Neural cell (in vitro differentiated cells): ENCODE data around the gene INTS13. TPM values are rescaled to one million over a fixed set of nuclear protein-coding genes. Genes with fewer than 3 reads are reported as not detected.

Experiments
- H2AFZ ChIP-seq: fragments of 200-600, 300-800 bp; sonication (generic), shearing (Covaris generic); 2 replicates; pipeline ENCODE4 v1.6.0; 2014; ENCODE audit warnings: low read depth, mild to moderate bottlenecking, antibody characterized with exemption, low read length, moderate library complexity
- H3F3A ChIP-seq: fragments of 200-600 bp; shearing (Covaris generic); 2 replicates; pipeline ENCODE4 v1.6.1; 2016; ENCODE audit warnings: mild to moderate bottlenecking, moderate library complexity, mixed read lengths, antibody characterized with exemption, low read length; ENCODE audit not compliant: insufficient read depth, poor library complexity, severe bottlenecking
- H3K27ac ChIP-seq: fragments of 200-600, 300-800 bp; sonication (generic), shearing (Covaris generic); 2 replicates; pipeline ENCODE4 v1.5.1; 2014; ENCODE audit warnings: mild to moderate bottlenecking, low read length, moderate library complexity
- H3K27me3 ChIP-seq: fragments of 300-800, 200-600 bp; sonication (generic), shearing (Covaris generic); 2 replicates; pipeline ENCODE4 v1.6.0; 2014; ENCODE audit warnings: mild to moderate bottlenecking, low read depth, low read length, moderate library complexity; ENCODE audit not compliant: insufficient read depth
- H3K36me3 ChIP-seq: fragments of 300-800, 200-600 bp; sonication (generic), shearing (Covaris generic); 2 replicates; pipeline ENCODE4 v1.5.1; 2014; ENCODE audit warnings: mild to moderate bottlenecking, antibody characterized with exemption, low read length, moderate library complexity; ENCODE audit not compliant: insufficient read depth
- H3K4me2 ChIP-seq: fragments of 300-800, 200-600 bp; sonication (generic), shearing (Covaris generic); 2 replicates; pipeline ENCODE4 v1.6.0; 2014; ENCODE audit warnings: mild to moderate bottlenecking, low read length
- H3K4me3 ChIP-seq: fragments of 300-800, 200-600 bp; sonication (generic), shearing (Covaris generic); 2 replicates; pipeline ENCODE4 v1.5.1; 2014; ENCODE audit warnings: mild to moderate bottlenecking, low read length, moderate library complexity
- H3K79me2 ChIP-seq: fragments of 200-600 bp; shearing (Covaris generic); replicated peaks from 2 replicates; pipeline ENCODE4 v1.6.0; 2014; ENCODE audit warnings: mild to moderate bottlenecking, low read length, moderate library complexity; ENCODE audit not compliant: insufficient read depth
- H3K9ac ChIP-seq: fragments of 300-800, 200-600 bp; sonication (generic), shearing (Covaris generic); 2 replicates; pipeline ENCODE4 v1.6.1; 2016; ENCODE audit warnings: mild to moderate bottlenecking, low read length, mixed read lengths
- H3K9me2 ChIP-seq: fragments of 200-600 bp; shearing (Covaris generic); 2 replicates; pipeline ENCODE4 v1.6.1; 2016; ENCODE audit warnings: mild to moderate bottlenecking, low read length, mixed read lengths; ENCODE audit not compliant: insufficient read depth
- H3K9me3 ChIP-seq: fragments of 200-600, 300-800 bp; sonication (generic), shearing (Covaris generic); 2 replicates; pipeline ENCODE4 v1.6.1; 2016; ENCODE audit warnings: mild to moderate bottlenecking, mixed run types, low read length, moderate library complexity, mixed read lengths
- H4K20me1 ChIP-seq: fragments of 200-600 bp; shearing (Covaris generic); 2 replicates; pipeline ENCODE4 v1.6.1; 2016; ENCODE audit warnings: mild to moderate bottlenecking, mixed run types; ENCODE audit not compliant: insufficient read depth
- EP300 ChIP-seq: fragments of 450-650 bp; conservative IDR thresholded peaks from 2 replicates; pipeline ENCODE4 v1.6.1; 2014; ENCODE audit warnings: antibody characterized with exemption, mild to moderate bottlenecking, moderate library complexity; ENCODE audit not compliant: poor library complexity, severe bottlenecking
- EZH2 ChIP-seq: fragments of 200-600, 300-800 bp; shearing (Covaris generic), sonication (generic); IDR thresholded peaks from 2 replicates; pipeline ENCODE4 v1.6.1; 2014; ENCODE audit warnings: antibody characterized with exemption, low read length, borderline replicate concordance, mild to moderate bottlenecking; ENCODE audit not compliant: insufficient read depth, poor library complexity, severe bottlenecking
- MXI1 ChIP-seq: fragments of 450-650 bp; conservative IDR thresholded peaks from 2 replicates; pipeline ENCODE4 v1.6.1; 2014; ENCODE audit warnings: antibody characterized with exemption, mild to moderate bottlenecking; ENCODE audit not compliant: poor library complexity, severe bottlenecking
- POLR2AphosphoS5 ChIP-seq: IDR thresholded peaks from 2 replicates; pipeline ENCODE4 v1.6.1; 2012
- RAD21 ChIP-seq: fragments of 450-650 bp; conservative IDR thresholded peaks from 2 replicates; pipeline ENCODE4 v1.6.1; 2014; ENCODE audit warnings: antibody characterized with exemption, mild to moderate bottlenecking, moderate library complexity
- SMC3 ChIP-seq: fragments of 450-650 bp; conservative IDR thresholded peaks from 2 replicates; pipeline ENCODE4 v1.6.1; 2014; ENCODE audit warnings: antibody characterized with exemption, mild to moderate bottlenecking, moderate library complexity; ENCODE audit not compliant: poor library complexity
- TAF1 ChIP-seq: IDR thresholded peaks from 2 replicates; pipeline ENCODE4 v1.6.1; 2012; ENCODE audit warnings: low read depth
- polyA plus RNA-seq: library from polyadenylated mRNA; depleted of rRNA; stranded (reverse); fragments of >200 nt; gene quantifications from 2 replicates; pipeline ENCODE4 v1.2.3, GENCODE V29; 2014
- TF ChIP-seq, protein P1 (sequence below): fragments of 450-650 bp; IDR thresholded peaks from 2 replicates; pipeline ENCODE4 v1.5.1; 2014; ENCODE audit warnings: antibody characterized with exemption, mild to moderate bottlenecking, moderate library complexity; ENCODE audit not compliant: poor library complexity, severe bottlenecking
- TF ChIP-seq, protein P2 (sequence below): IDR thresholded peaks from 2 replicates; pipeline ENCODE4 v1.6.1; 2012; ENCODE audit warnings: borderline replicate concordance

Gene INTS13
- polyA plus RNA-seq, 1 donor from 2014 or later: 15.3 TPM

DNA sequence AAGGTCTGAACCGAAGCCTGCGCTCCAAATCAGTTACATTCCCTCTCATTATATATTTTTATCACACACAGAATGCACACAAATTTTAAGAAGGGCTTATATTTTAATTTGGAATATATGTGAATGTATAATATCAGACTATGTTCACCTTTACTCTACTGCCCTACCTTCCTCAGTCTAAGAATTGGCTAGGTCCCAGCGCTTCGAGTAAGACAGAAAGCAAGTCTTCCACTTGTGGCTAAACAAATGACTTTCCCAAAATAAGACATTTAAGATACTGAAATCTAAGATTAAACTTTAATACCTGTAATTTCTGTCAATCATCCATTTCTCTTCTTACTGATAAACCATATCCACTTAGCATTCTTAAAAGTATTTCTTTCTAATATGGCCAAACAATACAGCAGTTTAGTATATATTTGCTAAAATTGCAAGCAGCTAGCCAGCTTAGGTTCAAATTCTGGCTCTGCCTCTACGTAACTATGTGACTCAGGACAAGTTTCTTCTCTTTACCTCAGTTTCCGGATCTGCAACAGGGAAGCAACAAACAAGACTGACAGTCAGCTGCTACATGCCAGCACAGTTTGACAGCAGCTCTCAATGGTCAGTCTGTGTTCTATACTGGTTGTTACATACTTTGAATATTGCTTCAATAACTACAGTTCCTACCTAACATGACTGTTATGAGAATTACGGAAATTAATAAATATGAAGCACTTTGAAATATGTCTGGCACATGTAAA lies 2.0 kb downstream of the INTS13 start:
- Histone ChIP-seq H3K4me3 (peak overlapping the region; percentile 84), H3K4me2 (peak overlapping the region; percentile 85), H2AFZ (no peak overlapping the region), H3K9me3 (no peaks in the 10 kb centered on the region), H3K9ac (no peak overlapping the region), H4K20me1 (no peaks in the 10 kb centered on the region), H3K27me3 (no peaks in the 10 kb centered on the region), H3K9me2 (no peaks in the 10 kb centered on the region), H3K27ac (no peak overlapping the region), H3F3A (peaks cover 5% of the 10 kb centered on the region), H3K36me3 (no peaks in the 10 kb centered on the region), H3K79me2 (peaks cover 46% of the 10 kb centered on the region)
- no peak for TF ChIP-seq MXI1
- no peak for TF ChIP-seq EZH2
- TF ChIP-seq TAF1: no peak
- TF ChIP-seq POLR2AphosphoS5: no peak
- TF ChIP-seq RAD21: no peak

DNA sequence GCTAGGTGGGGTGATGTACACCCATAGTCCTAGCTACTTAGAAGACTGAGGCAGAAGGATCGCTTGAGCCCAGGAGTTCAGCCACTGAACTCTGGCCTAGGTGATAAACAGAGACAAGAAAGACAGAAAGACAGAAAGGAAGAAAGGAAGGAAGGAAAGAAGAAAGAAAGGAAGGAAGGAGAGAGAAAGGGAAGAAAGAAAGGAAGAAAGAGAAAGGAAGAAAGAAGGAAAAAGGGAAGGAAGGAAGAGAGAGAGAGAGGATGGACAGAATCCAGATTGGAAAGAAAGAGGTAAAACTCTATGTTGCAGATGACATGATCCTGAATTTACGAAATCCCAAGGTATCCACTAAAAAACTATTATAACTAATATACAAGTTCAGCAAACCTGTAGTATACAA lies 8.2 kb downstream of the INTS13 start:
- no peaks in the 10 kb centered on the region for H3K9me3 ChIP-seq
- H3K9ac ChIP-seq: no peak overlapping the region
- H3K4me3 ChIP-seq: no peak overlapping the region
- H3K27ac ChIP-seq: no peak overlapping the region
- H4K20me1 ChIP-seq: no peaks in the 10 kb centered on the region
- H3K9me2 ChIP-seq: no peaks in the 10 kb centered on the region
- peaks cover 3% of the 10 kb centered on the region for H3K36me3 ChIP-seq
- H3K27me3 ChIP-seq: no peaks in the 10 kb centered on the region
- H3K4me2 ChIP-seq: no peak overlapping the region
- TF ChIP-seq POLR2AphosphoS5: no peak
- TF ChIP-seq EZH2: no peak
- TF ChIP-seq, protein P1, sequence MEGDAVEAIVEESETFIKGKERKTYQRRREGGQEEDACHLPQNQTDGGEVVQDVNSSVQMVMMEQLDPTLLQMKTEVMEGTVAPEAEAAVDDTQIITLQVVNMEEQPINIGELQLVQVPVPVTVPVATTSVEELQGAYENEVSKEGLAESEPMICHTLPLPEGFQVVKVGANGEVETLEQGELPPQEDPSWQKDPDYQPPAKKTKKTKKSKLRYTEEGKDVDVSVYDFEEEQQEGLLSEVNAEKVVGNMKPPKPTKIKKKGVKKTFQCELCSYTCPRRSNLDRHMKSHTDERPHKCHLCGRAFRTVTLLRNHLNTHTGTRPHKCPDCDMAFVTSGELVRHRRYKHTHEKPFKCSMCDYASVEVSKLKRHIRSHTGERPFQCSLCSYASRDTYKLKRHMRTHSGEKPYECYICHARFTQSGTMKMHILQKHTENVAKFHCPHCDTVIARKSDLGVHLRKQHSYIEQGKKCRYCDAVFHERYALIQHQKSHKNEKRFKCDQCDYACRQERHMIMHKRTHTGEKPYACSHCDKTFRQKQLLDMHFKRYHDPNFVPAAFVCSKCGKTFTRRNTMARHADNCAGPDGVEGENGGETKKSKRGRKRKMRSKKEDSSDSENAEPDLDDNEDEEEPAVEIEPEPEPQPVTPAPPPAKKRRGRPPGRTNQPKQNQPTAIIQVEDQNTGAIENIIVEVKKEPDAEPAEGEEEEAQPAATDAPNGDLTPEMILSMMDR: no peak
- TF ChIP-seq TAF1: no peak
- no peak for TF ChIP-seq RAD21
- TF ChIP-seq EP300: no peak
- TF ChIP-seq SMC3: no peak
- peaks cover under 1% of the 10 kb centered on the region for H3K79me2 ChIP-seq
- H2AFZ ChIP-seq: no peak overlapping the region
- H3F3A ChIP-seq: no peaks in the 10 kb centered on the region

DNA sequence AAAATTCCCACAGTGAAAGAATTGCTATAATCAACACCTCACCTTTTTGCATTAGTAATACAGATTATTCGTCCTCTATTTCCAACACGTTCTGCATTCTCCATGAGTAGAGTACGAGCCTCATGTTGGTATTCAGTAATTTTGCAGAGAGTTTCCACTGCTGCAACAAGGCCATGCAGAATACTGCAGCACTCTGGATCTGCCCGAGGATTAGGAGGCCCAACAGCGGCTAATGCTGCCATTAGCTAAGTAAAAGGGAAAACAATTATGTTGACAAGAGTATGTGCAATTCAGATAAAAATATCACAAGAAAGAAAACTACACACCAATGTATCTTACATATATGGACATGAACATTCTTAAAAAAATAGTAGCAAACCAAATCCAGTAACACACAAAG lies 9.1 kb downstream of the INTS13 start:
- Histone ChIP-seq H3K9me3 (no peaks in the 10 kb centered on the region), H3K27ac (no peak overlapping the region), H3K9ac (no peak overlapping the region), H3K9me2 (no peaks in the 10 kb centered on the region), H3K4me2 (no peak overlapping the region), H3K36me3 (peaks cover 3% of the 10 kb centered on the region), H3F3A (no peaks in the 10 kb centered on the region), H3K27me3 (no peaks in the 10 kb centered on the region), H4K20me1 (no peaks in the 10 kb centered on the region), H3K4me3 (no peak overlapping the region), H3K79me2 (no peaks in the 10 kb centered on the region), H2AFZ (no peak overlapping the region)
- TF ChIP-seq EZH2 (no peak), MXI1 (no peak), RAD21 (no peak), SMC3 (no peak)
- TF ChIP-seq, protein P2, sequence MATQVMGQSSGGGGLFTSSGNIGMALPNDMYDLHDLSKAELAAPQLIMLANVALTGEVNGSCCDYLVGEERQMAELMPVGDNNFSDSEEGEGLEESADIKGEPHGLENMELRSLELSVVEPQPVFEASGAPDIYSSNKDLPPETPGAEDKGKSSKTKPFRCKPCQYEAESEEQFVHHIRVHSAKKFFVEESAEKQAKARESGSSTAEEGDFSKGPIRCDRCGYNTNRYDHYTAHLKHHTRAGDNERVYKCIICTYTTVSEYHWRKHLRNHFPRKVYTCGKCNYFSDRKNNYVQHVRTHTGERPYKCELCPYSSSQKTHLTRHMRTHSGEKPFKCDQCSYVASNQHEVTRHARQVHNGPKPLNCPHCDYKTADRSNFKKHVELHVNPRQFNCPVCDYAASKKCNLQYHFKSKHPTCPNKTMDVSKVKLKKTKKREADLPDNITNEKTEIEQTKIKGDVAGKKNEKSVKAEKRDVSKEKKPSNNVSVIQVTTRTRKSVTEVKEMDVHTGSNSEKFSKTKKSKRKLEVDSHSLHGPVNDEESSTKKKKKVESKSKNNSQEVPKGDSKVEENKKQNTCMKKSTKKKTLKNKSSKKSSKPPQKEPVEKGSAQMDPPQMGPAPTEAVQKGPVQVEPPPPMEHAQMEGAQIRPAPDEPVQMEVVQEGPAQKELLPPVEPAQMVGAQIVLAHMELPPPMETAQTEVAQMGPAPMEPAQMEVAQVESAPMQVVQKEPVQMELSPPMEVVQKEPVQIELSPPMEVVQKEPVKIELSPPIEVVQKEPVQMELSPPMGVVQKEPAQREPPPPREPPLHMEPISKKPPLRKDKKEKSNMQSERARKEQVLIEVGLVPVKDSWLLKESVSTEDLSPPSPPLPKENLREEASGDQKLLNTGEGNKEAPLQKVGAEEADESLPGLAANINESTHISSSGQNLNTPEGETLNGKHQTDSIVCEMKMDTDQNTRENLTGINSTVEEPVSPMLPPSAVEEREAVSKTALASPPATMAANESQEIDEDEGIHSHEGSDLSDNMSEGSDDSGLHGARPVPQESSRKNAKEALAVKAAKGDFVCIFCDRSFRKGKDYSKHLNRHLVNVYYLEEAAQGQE: no peak
- TF ChIP-seq, protein P1: no peak
